ENCODE data around the gene GAB2.

Gene GAB2

GRCh38 chr11:78200061-78200460, 217.6 kb downstream of the GAB2 start:
- TF ChIP-seq POLR2AphosphoS5 (IDR thresholded peaks at IDR 0.05; ENCODE audit: low read depth, low read length) (no peak), FOXP2 (optimal IDR thresholded peaks at IDR 0.05; ENCODE audit: borderline replicate concordance, extremely low read depth, extremely low read length, insufficient read depth) (no peak), REST (IDR thresholded peaks at IDR 0.05; ENCODE audit: insufficient read depth in 1 of 2, low read depth in 2 of 2, low read length in 2 of 2) (no peak), SIN3A (IDR thresholded peaks at IDR 0.05; ENCODE audit: borderline replicate concordance, insufficient read depth, low read length) (no peak), TAF1 (IDR thresholded peaks at IDR 0.05; ENCODE audit: borderline replicate concordance, insufficient read depth, low read length) (no peak)

GRCh38 chr11:78199653-78200015, 218.0 kb downstream of the GAB2 start:
- TF ChIP-seq SIN3A (IDR thresholded peaks at IDR 0.05; ENCODE audit: borderline replicate concordance, insufficient read depth, low read length): no peak
- TF ChIP-seq TAF1 (IDR thresholded peaks at IDR 0.05; ENCODE audit: borderline replicate concordance, insufficient read depth, low read length): no peak
- TF ChIP-seq POLR2AphosphoS5 (IDR thresholded peaks at IDR 0.05; ENCODE audit: low read depth, low read length): no peak
- TF ChIP-seq FOXP2 (optimal IDR thresholded peaks at IDR 0.05; ENCODE audit: borderline replicate concordance, extremely low read depth, extremely low read length, insufficient read depth): no peak
- TF ChIP-seq REST (IDR thresholded peaks at IDR 0.05; ENCODE audit: insufficient read depth in 1 of 2, low read depth in 2 of 2, low read length in 2 of 2): no peak

GRCh38 chr11:78199015-78199652, 218.5 kb downstream of the GAB2 start:
- no peak for TF ChIP-seq REST (IDR thresholded peaks at IDR 0.05; ENCODE audit: insufficient read depth in 1 of 2, low read depth in 2 of 2, low read length in 2 of 2)

GRCh38 chr11:78197816-78198215, 219.8 kb downstream of the GAB2 start:
- TF ChIP-seq FOXP2 (optimal IDR thresholded peaks at IDR 0.05; ENCODE audit: borderline replicate concordance, extremely low read depth, extremely low read length, insufficient read depth): no peak
- TF ChIP-seq SIN3A (IDR thresholded peaks at IDR 0.05; ENCODE audit: borderline replicate concordance, insufficient read depth, low read length): no peak
- TF ChIP-seq TAF1 (IDR thresholded peaks at IDR 0.05; ENCODE audit: borderline replicate concordance, insufficient read depth, low read length): no peak
- TF ChIP-seq POLR2AphosphoS5 (IDR thresholded peaks at IDR 0.05; ENCODE audit: low read depth, low read length): no peak
- no peak for TF ChIP-seq REST (IDR thresholded peaks at IDR 0.05; ENCODE audit: insufficient read depth in 1 of 2, low read depth in 2 of 2, low read length in 2 of 2)

GRCh38 chr11:78196661-78197091, 220.9 kb downstream of the GAB2 start:
- no peak for TF ChIP-seq POLR2AphosphoS5 (IDR thresholded peaks at IDR 0.05; ENCODE audit: low read depth, low read length)
- TF ChIP-seq TAF1 (IDR thresholded peaks at IDR 0.05; ENCODE audit: borderline replicate concordance, insufficient read depth, low read length): no peak
- no peak for TF ChIP-seq REST (IDR thresholded peaks at IDR 0.05; ENCODE audit: insufficient read depth in 1 of 2, low read depth in 2 of 2, low read length in 2 of 2)
- no peak for TF ChIP-seq SIN3A (IDR thresholded peaks at IDR 0.05; ENCODE audit: borderline replicate concordance, insufficient read depth, low read length)
- no peak for TF ChIP-seq FOXP2 (optimal IDR thresholded peaks at IDR 0.05; ENCODE audit: borderline replicate concordance, extremely low read depth, extremely low read length, insufficient read depth)
